Measurements from ENCODE around the gene IL37. TPM values are rescaled to one million over a fixed set of nuclear protein-coding genes. Genes with fewer than 3 reads are reported as not detected.

Gene IL37
- total RNA-seq, 1 experiment from 2014 or later, result 1.0 TPM

GRCh38 chr2:112902816-112903215, 8.1 kb upstream of the IL37 start:
- no peaks in the 10 kb centered on the region for H3K9me3 ChIP-seq (ENCODE audit: insufficient read depth, low read depth)
- no peaks in the 10 kb centered on the region for H3K27me3 ChIP-seq (ENCODE audit: insufficient read depth, low read depth)
- H4K20me1 ChIP-seq (ENCODE audit: insufficient read depth), result no peaks in the 10 kb centered on the region
- H3K4me2 ChIP-seq, result no peak overlapping the region
- no peak overlapping the region for H3K27ac ChIP-seq
- H3F3A ChIP-seq (ENCODE audit: insufficient read depth, low read depth), result no peaks in the 10 kb centered on the region
- TF ChIP-seq EZH2 (IDR thresholded peaks at IDR 0.05; ENCODE audit: low read depth) (no peak), CTCF (conservative IDR thresholded peaks at IDR 0.05) (no peak)
- CTCF ChIA-PET, result no interaction called here
- no peaks in the 10 kb centered on the region for H3K9me2 ChIP-seq (ENCODE audit: insufficient read depth)
- no TSS peak for BruUV-seq (replicated peaks)
- intact Hi-C loops (cut with micrococcal nuclease; ENCODE audit: unreplicated experiment), result no loop called here
- H3K4me1 ChIP-seq (replicated peaks; ENCODE audit: insufficient read depth), result peaks cover 17% of the 10 kb centered on the region
- no peak overlapping the region for H3K4me3 ChIP-seq
- no peaks in the 10 kb centered on the region for H3K79me2 ChIP-seq (ENCODE audit: low read depth)
- H3K36me3 ChIP-seq (ENCODE audit: low read depth), result no peaks in the 10 kb centered on the region
- POLR2A ChIA-PET (ENCODE audit: unreplicated experiment), result no interaction called here
- H2AFZ ChIP-seq, result no peak overlapping the region
- no peak for DNase-seq

GRCh38 chr2:112904883-112905282, 6.1 kb upstream of the IL37 start:
- Histone ChIP-seq H3K27ac (no peak overlapping the region), H3K9me2 (ENCODE audit: insufficient read depth) (0 out of 2 replicates have a peak, but pooled peaks cover 3% of the 10 kb centered on the region), H3K9me3 (ENCODE audit: insufficient read depth, low read depth) (no peaks in the 10 kb centered on the region), H3K4me3 (no peak overlapping the region), H3F3A (ENCODE audit: insufficient read depth, low read depth) (no peaks in the 10 kb centered on the region), H3K79me2 (ENCODE audit: low read depth) (no peaks in the 10 kb centered on the region), H3K4me2 (no peak overlapping the region), H4K20me1 (ENCODE audit: insufficient read depth) (no peaks in the 10 kb centered on the region), H3K27me3 (ENCODE audit: insufficient read depth, low read depth) (no peaks in the 10 kb centered on the region), H2AFZ (no peak overlapping the region), H3K4me1 (replicated peaks; ENCODE audit: insufficient read depth) (peaks cover 17% of the 10 kb centered on the region), H3K36me3 (ENCODE audit: low read depth) (no peaks in the 10 kb centered on the region)
- DNase-seq, result no peak
- TF ChIP-seq CTCF (conservative IDR thresholded peaks at IDR 0.05) (no peak), EZH2 (IDR thresholded peaks at IDR 0.05; ENCODE audit: low read depth) (no peak)
- no TSS peak for BruUV-seq (replicated peaks)
- intact Hi-C loops (cut with micrococcal nuclease; ENCODE audit: unreplicated experiment), result no loop called here
- ChIA-PET POLR2A (ENCODE audit: unreplicated experiment) (no interaction called here), CTCF (interaction anchor here (0.6 kb wide), 1 partner anchor 155 kb away, joined by 3 read pairs; no protein-coding TSS in a partner anchor)

GRCh38 chr2:112906276-112906675, 4.7 kb upstream of the IL37 start:
- no peak overlapping the region for H3K4me3 ChIP-seq
- H3F3A ChIP-seq (ENCODE audit: insufficient read depth, low read depth), result no peaks in the 10 kb centered on the region
- H3K27ac ChIP-seq, result no peak overlapping the region
- no peaks in the 10 kb centered on the region for H3K79me2 ChIP-seq (ENCODE audit: low read depth)
- BruUV-seq (replicated peaks), result no TSS peak
- DNase-seq, result no peak
- H2AFZ ChIP-seq, result no peak overlapping the region
- H3K27me3 ChIP-seq (ENCODE audit: insufficient read depth, low read depth), result no peaks in the 10 kb centered on the region
- no peaks in the 10 kb centered on the region for H3K36me3 ChIP-seq (ENCODE audit: low read depth)
- POLR2A ChIA-PET (ENCODE audit: unreplicated experiment), result no interaction called here
- H3K4me1 ChIP-seq (replicated peaks; ENCODE audit: insufficient read depth), result peaks cover 17% of the 10 kb centered on the region
- H3K9me2 ChIP-seq (ENCODE audit: insufficient read depth), result 0 out of 2 replicates have a peak, but pooled peaks cover 3% of the 10 kb centered on the region
- no peaks in the 10 kb centered on the region for H3K9me3 ChIP-seq (ENCODE audit: insufficient read depth, low read depth)
- TF ChIP-seq CTCF (conservative IDR thresholded peaks at IDR 0.05), result no peak
- CTCF ChIA-PET, result no interaction called here
- intact Hi-C loops (cut with micrococcal nuclease; ENCODE audit: unreplicated experiment), result no loop called here
- no peak overlapping the region for H3K4me2 ChIP-seq
- H4K20me1 ChIP-seq (ENCODE audit: insufficient read depth), result no peaks in the 10 kb centered on the region
